ENCODE results near the gene MRM2.

GRCh38 chr7:2190531-2190930, 51.5 kb downstream of the MRM2 start:
- TF ChIP-seq HMGXB4 (CRISPR knock-in tag; IDR thresholded peaks at IDR 0.05; ENCODE audit: borderline replicate concordance) (no peak), MAFK (IDR thresholded peaks at IDR 0.05; ENCODE audit: partially characterized antibody) (no peak), MAZ (IDR thresholded peaks at IDR 0.05; ENCODE audit: borderline replicate concordance, low read depth, low read length) (no peak), CTCF (IDR thresholded peaks at IDR 0.05) (no peak), POLR2A (IDR thresholded peaks at IDR 0.05; ENCODE audit: low read length) (no peak), ESRRA (IDR thresholded peaks at IDR 0.05; ENCODE audit: borderline replicate concordance, low read length) (no peak), CHD2 (IDR thresholded peaks at IDR 0.05; ENCODE audit: low read length, partially characterized antibody) (no peak), CEBPB (IDR thresholded peaks at IDR 0.05) (no peak), BCL3 (IDR thresholded peaks at IDR 0.05) (no peak)

Data from A549 (cell line).